Hepatocyte (in vitro differentiated cells): ENCODE measurements around the gene L3MBTL3. TPM values are rescaled to one million over a fixed set of nuclear protein-coding genes. Genes with fewer than 3 reads are reported as not detected.

ENCODE experiments used
- DNase-seq: peaks from one replicate; pipeline ENCODE4 v3.0.0-alpha.2; 2016; ENCODE audit warnings: low spot score
- H2AFZ ChIP-seq: fragments of 200-600 bp; sonication (generic); 2 replicates; pipeline ENCODE4 v1.6.0; 2016; ENCODE audit warnings: antibody characterized with exemption, mild to moderate bottlenecking
- H3K27ac ChIP-seq: fragments of 200-600 bp; sonication (generic); 2 replicates; pipeline ENCODE4 v1.5.1; 2016; ENCODE audit warnings: mild to moderate bottlenecking
- H3K27me3 ChIP-seq: fragments of 200-600 bp; sonication (generic); 2 replicates; pipeline ENCODE4 v1.6.1; 2016
- H3K36me3 ChIP-seq: fragments of 200-600 bp; sonication (generic); replicated peaks from 2 replicates; pipeline ENCODE4 v1.5.1; 2016; ENCODE audit warnings: low read depth; ENCODE audit not compliant: insufficient read depth
- H3K4me1 ChIP-seq: fragments of 200-600 bp; sonication (generic); 2 replicates; pipeline ENCODE4 v1.5.1; 2016; ENCODE audit warnings: mild to moderate bottlenecking, moderate library complexity; ENCODE audit not compliant: insufficient read depth
- H3K4me2 ChIP-seq: fragments of 200-600 bp; sonication (generic); 2 replicates; pipeline ENCODE4 v1.6.0; 2016
- H3K4me3 ChIP-seq: fragments of 200-600 bp; sonication (generic); 2 replicates; pipeline ENCODE4 v1.5.1; 2016; ENCODE audit warnings: mild to moderate bottlenecking
- H3K79me2 ChIP-seq: fragments of 200-600 bp; sonication (generic); 2 replicates; pipeline ENCODE4 v1.6.0; 2017; ENCODE audit warnings: mild to moderate bottlenecking
- H3K9me2 ChIP-seq: fragments of 200-600 bp; sonication (generic); replicated peaks from 2 replicates; pipeline ENCODE4 v1.6.0; 2017; ENCODE audit warnings: mild to moderate bottlenecking; ENCODE audit not compliant: insufficient read depth
- H3K9me3 ChIP-seq: fragments of 200-600 bp; sonication (generic); 2 replicates; pipeline ENCODE4 v1.5.1; 2016; ENCODE audit warnings: low read depth, mild to moderate bottlenecking
- H4K20me1 ChIP-seq: fragments of 200-600 bp; sonication (generic); 2 replicates; pipeline ENCODE4 v1.6.0; 2016; ENCODE audit warnings: mild to moderate bottlenecking; ENCODE audit not compliant: insufficient read depth, poor library complexity, severe bottlenecking
- EZH2 ChIP-seq: fragments of 200-600 bp; sonication (generic); IDR thresholded peaks from 2 replicates; pipeline ENCODE4 v1.6.1; 2016; ENCODE audit warnings: antibody characterized with exemption, mild to moderate bottlenecking, borderline replicate concordance
- EZH2phosphoT487 ChIP-seq: fragments of 200-600 bp; sonication (generic); IDR thresholded peaks from one replicate; pipeline ENCODE4 v1.6.1; 2018; ENCODE audit warnings: antibody characterized with exemption, mild to moderate bottlenecking, low read depth, moderate library complexity; ENCODE audit not compliant: unreplicated experiment, severe bottlenecking
- WGBS: methylation state at CpG from one replicate; pipeline ENCODE4 v1.1.6; 2016; ENCODE audit warnings: low lambda C conversion rate; ENCODE audit errors: missing lambda C conversion rate; 5-methylcytosine and 5-hydroxymethylcytosine counted together
- polyA plus RNA-seq: library from polyadenylated mRNA; unstranded; fragments of >200 nt; fragmentation: Nextera tagmentation; extraction: Ambion mirVana; gene quantifications from 2 replicates; pipeline ENCODE4 v1.2.1, GENCODE V29; 2016
- total RNA-seq: library from RNA; depleted of rRNA; stranded (reverse); fragments of >200 nt; gene quantifications from 2 replicates; pipeline ENCODE4 v1.2.3, GENCODE V29; 2014
- TF ChIP-seq, protein P1 (sequence below): fragments of 200-600 bp; sonication (generic); IDR thresholded peaks from 2 replicates; pipeline ENCODE4 v1.5.1; 2016; ENCODE audit warnings: antibody characterized with exemption, mild to moderate bottlenecking; ENCODE audit not compliant: poor library complexity

L3MBTL3 gene
- total and polyA plus RNA-seq, 2 experiments from 2014 or later: 5.3 to 20.1 TPM

DNA sequence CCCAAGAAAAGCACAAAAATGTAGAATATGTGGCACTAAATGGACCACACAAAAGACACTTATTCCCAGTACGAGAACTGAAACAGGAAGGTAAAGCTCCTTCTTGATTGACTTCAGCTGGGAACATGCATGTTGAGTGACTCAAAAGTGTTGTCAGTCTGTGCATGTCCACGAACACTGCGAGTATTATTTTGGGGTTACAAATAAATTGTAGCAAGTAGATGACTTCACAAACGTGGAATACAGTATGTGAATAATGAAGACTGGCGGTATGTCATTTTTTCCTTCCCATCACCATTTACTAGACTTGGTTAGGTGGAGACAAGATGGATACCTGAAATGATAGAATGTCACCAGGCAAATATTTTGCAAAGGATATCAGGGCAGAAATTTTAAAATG, 45.4 kb downstream of the L3MBTL3 start:
- Histone ChIP-seq H2AFZ (no peak overlapping the region), H3K9me3 (no peaks in the 10 kb centered on the region), H3K4me1 (no peaks in the 10 kb centered on the region), H3K27ac (no peak overlapping the region), H3K4me3 (no peak overlapping the region), H3K79me2 (no peaks in the 10 kb centered on the region), H3K36me3 (no peaks in the 10 kb centered on the region), H3K4me2 (no peak overlapping the region), H3K9me2 (no peaks in the 10 kb centered on the region), H4K20me1 (no peaks in the 10 kb centered on the region), H3K27me3 (no peaks in the 10 kb centered on the region)
- TF ChIP-seq, protein P1, sequence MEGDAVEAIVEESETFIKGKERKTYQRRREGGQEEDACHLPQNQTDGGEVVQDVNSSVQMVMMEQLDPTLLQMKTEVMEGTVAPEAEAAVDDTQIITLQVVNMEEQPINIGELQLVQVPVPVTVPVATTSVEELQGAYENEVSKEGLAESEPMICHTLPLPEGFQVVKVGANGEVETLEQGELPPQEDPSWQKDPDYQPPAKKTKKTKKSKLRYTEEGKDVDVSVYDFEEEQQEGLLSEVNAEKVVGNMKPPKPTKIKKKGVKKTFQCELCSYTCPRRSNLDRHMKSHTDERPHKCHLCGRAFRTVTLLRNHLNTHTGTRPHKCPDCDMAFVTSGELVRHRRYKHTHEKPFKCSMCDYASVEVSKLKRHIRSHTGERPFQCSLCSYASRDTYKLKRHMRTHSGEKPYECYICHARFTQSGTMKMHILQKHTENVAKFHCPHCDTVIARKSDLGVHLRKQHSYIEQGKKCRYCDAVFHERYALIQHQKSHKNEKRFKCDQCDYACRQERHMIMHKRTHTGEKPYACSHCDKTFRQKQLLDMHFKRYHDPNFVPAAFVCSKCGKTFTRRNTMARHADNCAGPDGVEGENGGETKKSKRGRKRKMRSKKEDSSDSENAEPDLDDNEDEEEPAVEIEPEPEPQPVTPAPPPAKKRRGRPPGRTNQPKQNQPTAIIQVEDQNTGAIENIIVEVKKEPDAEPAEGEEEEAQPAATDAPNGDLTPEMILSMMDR: no peak
- TF ChIP-seq EZH2phosphoT487 (no peak), EZH2 (no peak)
- 96% methylated on average over 5 of the region's 5 CpGs for WGBS
- no peak for DNase-seq

DNA sequence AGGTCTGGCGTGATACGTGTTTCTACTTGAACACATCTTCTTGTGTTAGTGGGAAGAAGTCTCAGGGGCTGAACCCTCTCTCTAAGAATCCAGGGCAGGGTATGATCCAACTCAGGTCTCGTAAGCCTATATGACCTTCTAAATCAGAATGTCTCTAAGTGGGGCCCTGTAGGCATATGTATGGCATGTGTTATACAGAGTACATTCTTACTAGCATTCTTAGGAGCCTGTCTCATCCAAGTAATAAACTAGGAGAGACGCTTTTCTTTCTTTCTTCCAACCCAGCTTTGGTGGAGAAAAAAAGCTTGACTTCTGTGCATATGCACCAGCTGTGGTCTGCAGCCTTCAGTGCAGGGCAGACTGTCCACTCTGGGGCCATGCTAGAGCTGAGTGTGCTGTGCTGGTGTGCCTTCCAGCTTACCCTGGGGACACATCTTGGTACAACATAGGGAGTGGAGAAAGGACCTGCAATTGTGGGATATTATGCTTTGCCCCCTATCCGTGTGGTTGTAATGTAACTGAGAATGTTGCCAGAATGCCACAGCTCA, 47.3 kb downstream of the L3MBTL3 start:
- no peaks in the 10 kb centered on the region for H3K9me3 ChIP-seq
- no peak overlapping the region for H3K4me2 ChIP-seq
- DNase-seq: no peak
- no peaks in the 10 kb centered on the region for H3K79me2 ChIP-seq
- no peaks in the 10 kb centered on the region for H3K36me3 ChIP-seq
- TF ChIP-seq, protein P1: no peak
- TF ChIP-seq EZH2 (no peak), EZH2phosphoT487 (no peak)
- no peaks in the 10 kb centered on the region for H4K20me1 ChIP-seq
- H3K4me1 ChIP-seq: peaks cover 3% of the 10 kb centered on the region
- WGBS: 89% methylated on average over 5 of the region's 5 CpGs
- H3K27ac ChIP-seq: no peak overlapping the region
- no peaks in the 10 kb centered on the region for H3K9me2 ChIP-seq
- H3K4me3 ChIP-seq: no peak overlapping the region
- H2AFZ ChIP-seq: no peak overlapping the region
- H3K27me3 ChIP-seq: no peaks in the 10 kb centered on the region

DNA sequence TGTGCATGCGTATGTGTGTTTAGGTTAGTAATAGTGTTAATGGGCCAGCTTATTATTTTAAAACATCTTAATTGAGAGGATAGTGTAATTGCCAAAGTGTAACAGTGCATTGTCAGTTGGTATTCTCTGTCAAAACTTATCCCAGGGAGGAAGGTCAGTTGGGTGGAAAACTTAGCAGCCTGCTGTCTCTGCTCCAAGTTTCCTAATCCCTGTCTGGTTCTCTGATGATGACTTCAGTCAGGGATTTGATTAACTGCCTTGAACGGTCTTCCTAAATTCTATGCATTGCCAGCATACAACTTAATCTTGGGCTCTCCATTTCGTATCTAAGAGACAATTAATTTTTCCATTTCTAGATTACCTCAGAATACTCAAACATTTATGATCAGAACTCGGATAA, 51.1 kb downstream of the L3MBTL3 start:
- Histone ChIP-seq H4K20me1 (no peaks in the 10 kb centered on the region), H3K27me3 (no peaks in the 10 kb centered on the region), H3K4me1 (peaks cover 3% of the 10 kb centered on the region), H3K4me2 (no peak overlapping the region), H3K4me3 (no peak overlapping the region), H2AFZ (no peak overlapping the region), H3K9me2 (no peaks in the 10 kb centered on the region), H3K79me2 (no peaks in the 10 kb centered on the region), H3K36me3 (no peaks in the 10 kb centered on the region), H3K27ac (no peak overlapping the region), H3K9me3 (no peaks in the 10 kb centered on the region)
- TF ChIP-seq, protein P1: no peak
- TF ChIP-seq EZH2 (no peak), EZH2phosphoT487 (no peak)
- WGBS: 76% methylated on average over 4 of the region's 4 CpGs
- no peak for DNase-seq

DNA sequence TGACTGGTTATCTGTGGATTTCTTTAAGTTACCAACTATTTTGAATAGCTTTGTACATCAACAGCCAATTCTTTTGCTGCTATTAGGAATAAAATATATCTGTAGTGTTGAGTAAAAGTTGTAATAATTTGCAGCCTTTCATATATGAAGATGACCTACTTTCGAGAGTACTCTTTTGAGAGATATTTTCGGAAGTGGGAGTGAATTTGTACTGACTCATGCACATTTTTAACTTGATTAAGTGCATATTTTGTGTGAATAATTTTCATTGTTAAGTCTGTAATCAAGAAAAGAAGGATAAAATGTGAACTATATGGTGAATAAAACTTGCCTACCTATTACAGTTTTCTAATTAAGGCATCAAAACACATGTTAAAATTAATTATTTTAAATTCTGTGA, 51.9 kb downstream of the L3MBTL3 start:
- TF ChIP-seq, protein P1: no peak
- no peak for TF ChIP-seq EZH2
- TF ChIP-seq EZH2phosphoT487: no peak
- Histone ChIP-seq H3K4me2 (no peak overlapping the region), H3K27ac (no peak overlapping the region), H4K20me1 (no peaks in the 10 kb centered on the region), H3K4me1 (peaks cover 3% of the 10 kb centered on the region), H3K4me3 (no peak overlapping the region), H3K36me3 (no peaks in the 10 kb centered on the region), H3K79me2 (no peaks in the 10 kb centered on the region), H2AFZ (no peak overlapping the region), H3K9me3 (no peaks in the 10 kb centered on the region), H3K9me2 (no peaks in the 10 kb centered on the region), H3K27me3 (no peaks in the 10 kb centered on the region)
- WGBS: 94% methylated on average over 2 of the region's 2 CpGs
- DNase-seq: no peak
